K562 (cell line): Measurements from ENCODE around the gene ACBD5. TPM values are rescaled to one million over a fixed set of nuclear protein-coding genes. Genes with fewer than 3 reads are reported as not detected.

Experiments
- polyA plus RNA-seq, 8 experiments: library from polyadenylated mRNA; depleted of rRNA in 4 of 8; stranded (reverse) in 5 of 8; unstranded in 3 of 8; fragments of >200 nt; fragmentation: Nextera tagmentation in 2 of 8; fragmentation: Illumina TruSeq in 1 of 8; extraction: Ambion mirVana in 2 of 8; extraction: Trizol in 1 of 8; gene quantifications; 2 replicates each; pipeline versions ENCODE4 v1.2.1 to v1.2.3, GENCODE V29; 2011 to 2014; ENCODE audit warnings: inconsistent platforms in 1 of 8, missing spikeins in 1 of 8
- small RNA-seq: library from RNA; depleted of rRNA; stranded (forward); fragments of <200 nt; gene quantifications from one replicate; pipeline ENCODE3, GENCODE V24; 2014
- total RNA-seq, 7 experiments: library from RNA; depleted of rRNA in 6 of 7; stranded (reverse); fragments of >200 nt in 6 of 7; fragmentation: Illumina TruSeq in 2 of 7; extraction: Trizol in 2 of 7; gene quantifications; 2 replicates each; pipeline versions ENCODE4 v1.2.1 to v1.2.3, GENCODE V29; 2011 to 2021; ENCODE audit warnings: low replicate concordance in 1 of 7

The ACBD5 gene
- total and polyA plus RNA-seq, 9 of the 15 experiments (the other 6 are each of a cell fraction or from before 2014, with no cell fraction given): 1.5 to 10.3 (median 7.8) TPM

Small RNAs within 50 kb of the gene (small RNA-seq; reads per million reads assigned to genes)
- gene RNU2-24P (0.18 reads per million), gene RNU7-12P (not detected)

Other genes with a start within 250 kb of the ACBD5 start
- gene ANKRD26, start 140.3 kb downstream of the ACBD5 start, total RNA-seq (2014; rRNA removed): 4.6 and 4.9 TPM in 2 replicates
- 11.0 and 12.2 TPM in 2 replicates for gene ANKRD26, start 140.3 kb downstream of the ACBD5 start, total RNA-seq (2014; rRNA removed; fragmentation: Illumina TruSeq; extraction: Trizol)
- 11.9 and 12.3 TPM in 2 replicates for gene ANKRD26, start 140.3 kb downstream of the ACBD5 start, total RNA-seq (2015; rRNA removed; fragmentation: Illumina TruSeq; extraction: Trizol)
- gene ANKRD26, start 140.3 kb downstream of the ACBD5 start, total RNA-seq (2021): 6.8 and 7.4 TPM in 2 replicates
- gene ANKRD26, start 140.3 kb downstream of the ACBD5 start, polyA plus RNA-seq (2011; rRNA removed): 4.0 and 4.2 TPM in 2 replicates
- 5.3 and 6.8 TPM in 2 replicates for gene ANKRD26, start 140.3 kb downstream of the ACBD5 start, polyA plus RNA-seq (2014; fragmentation: Illumina TruSeq; extraction: Trizol)
- gene ANKRD26, start 140.3 kb downstream of the ACBD5 start, polyA plus RNA-seq (2014; fragmentation: Nextera tagmentation; extraction: Ambion mirVana): 1 to 10 TPM; 2.3 to 2.7 TPM
- gene ANKRD26, start 140.3 kb downstream of the ACBD5 start, polyA plus RNA-seq (2014; rRNA removed): 3.6 and 7.3 TPM in 2 replicates
- gene YME1L1, start 86.4 kb downstream of the ACBD5 start, total RNA-seq (2014; rRNA removed): 82.5 and 159 TPM in 2 replicates
- gene YME1L1, start 86.4 kb downstream of the ACBD5 start, total RNA-seq (2014; rRNA removed; fragmentation: Illumina TruSeq; extraction: Trizol): 136 and 152 TPM in 2 replicates
- gene YME1L1, start 86.4 kb downstream of the ACBD5 start, total RNA-seq (2015; rRNA removed; fragmentation: Illumina TruSeq; extraction: Trizol): 131 and 133 TPM in 2 replicates
- 108 and 112 TPM in 2 replicates for gene YME1L1, start 86.4 kb downstream of the ACBD5 start, total RNA-seq (2021)
- 102 and 155 TPM in 2 replicates for gene YME1L1, start 86.4 kb downstream of the ACBD5 start, polyA plus RNA-seq (2011; rRNA removed)
- gene YME1L1, start 86.4 kb downstream of the ACBD5 start, polyA plus RNA-seq (2014; fragmentation: Illumina TruSeq; extraction: Trizol): 118 and 128 TPM in 2 replicates
- 10 to 100 TPM; 32.7 to 41.6 TPM for gene YME1L1, start 86.4 kb downstream of the ACBD5 start, polyA plus RNA-seq (2014; fragmentation: Nextera tagmentation; extraction: Ambion mirVana)
- 76.6 and 79.9 TPM in 2 replicates for gene YME1L1, start 86.4 kb downstream of the ACBD5 start, polyA plus RNA-seq (2014; rRNA removed)
- 26.0 and 26.9 TPM in 2 replicates for gene MASTL, start 85.4 kb downstream of the ACBD5 start, total RNA-seq (2014; rRNA removed)
- gene MASTL, start 85.4 kb downstream of the ACBD5 start, total RNA-seq (2014; rRNA removed; fragmentation: Illumina TruSeq; extraction: Trizol): 29.3 and 32.7 TPM in 2 replicates
- 27.4 and 29.9 TPM in 2 replicates for gene MASTL, start 85.4 kb downstream of the ACBD5 start, total RNA-seq (2015; rRNA removed; fragmentation: Illumina TruSeq; extraction: Trizol)
- 16.7 and 17.5 TPM in 2 replicates for gene MASTL, start 85.4 kb downstream of the ACBD5 start, total RNA-seq (2021)
- gene MASTL, start 85.4 kb downstream of the ACBD5 start, polyA plus RNA-seq (2011; rRNA removed): 20.9 and 23.1 TPM in 2 replicates
- 24.8 and 29.7 TPM in 2 replicates for gene MASTL, start 85.4 kb downstream of the ACBD5 start, polyA plus RNA-seq (2014; fragmentation: Illumina TruSeq; extraction: Trizol)
- 1 to 10 TPM; 6.8 to 8.0 TPM for gene MASTL, start 85.4 kb downstream of the ACBD5 start, polyA plus RNA-seq (2014; fragmentation: Nextera tagmentation; extraction: Ambion mirVana)
- 19.9 and 21.2 TPM in 2 replicates for gene MASTL, start 85.4 kb downstream of the ACBD5 start, polyA plus RNA-seq (2014; rRNA removed)